ENCODE measurements around the gene PGPEP1. TPM values are rescaled to one million over a fixed set of nuclear protein-coding genes. Genes with fewer than 3 reads are reported as not detected.

The PGPEP1 gene
- total RNA-seq, 1 experiment from 2014 or later, result 27.9 TPM

DNA sequence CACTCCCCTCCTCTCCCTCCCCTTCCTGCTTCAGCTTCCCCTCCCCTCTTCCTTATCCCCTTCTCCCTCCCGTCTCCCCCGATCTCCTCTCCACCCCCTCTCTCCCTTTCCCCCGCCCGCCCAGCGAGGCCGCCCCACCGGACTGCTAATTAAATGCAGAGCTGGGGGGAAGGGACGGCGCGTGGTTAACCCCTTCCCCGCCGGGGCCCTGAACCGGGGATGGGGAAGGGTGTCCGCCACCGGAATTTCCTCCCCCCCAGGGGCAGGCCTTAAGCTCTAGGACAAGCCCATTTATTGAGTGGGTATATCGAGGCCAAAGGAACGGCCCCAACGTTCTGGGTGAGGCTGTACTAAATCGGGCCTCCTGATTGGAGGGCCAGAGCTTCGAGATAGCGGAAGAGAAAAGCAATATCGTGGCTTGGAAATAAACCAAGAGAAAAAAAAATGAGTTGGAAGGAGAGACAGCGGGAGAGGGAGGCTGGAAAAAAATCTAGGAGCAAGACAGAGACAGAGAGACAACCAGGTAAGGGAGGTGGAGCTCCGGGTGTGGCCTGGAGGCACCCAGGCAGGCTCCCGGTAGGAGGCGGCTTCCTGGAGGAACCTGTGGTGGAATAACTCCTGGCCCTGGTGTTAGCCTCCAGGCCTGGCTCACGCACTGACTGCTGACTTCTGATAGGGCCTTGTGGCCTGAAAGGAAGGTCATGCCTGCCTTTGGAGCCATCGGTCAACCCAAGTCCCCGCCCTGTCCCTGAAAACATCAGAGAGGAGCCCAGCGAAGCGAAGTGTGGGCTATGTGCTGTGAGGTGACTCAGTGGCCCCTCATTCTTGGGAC, 47.4 kb upstream of the PGPEP1 start:
- H3K9me3 Mint-ChIP-seq (ENCODE audit: low read depth, unreplicated experiment), result no peaks in the 10 kb centered on the region
- BruUV-seq (replicated peaks), result no TSS peak
- H3K4me3 Mint-ChIP-seq (ENCODE audit: low read depth, unreplicated experiment), result peak overlapping the region; percentile 72
- no peaks in the 10 kb centered on the region for H3K27me3 Mint-ChIP-seq (ENCODE audit: unreplicated experiment)
- H3K4me1 Mint-ChIP-seq (ENCODE audit: low read depth, unreplicated experiment), result peaks cover 18% of the 10 kb centered on the region
- peak; percentile 34 for DNase-seq
- H3K27ac Mint-ChIP-seq (ENCODE audit: unreplicated experiment), result peak overlapping the region; percentile 23
- H3K36me3 Mint-ChIP-seq (ENCODE audit: insufficient read depth, unreplicated experiment), result peaks cover 13% of the 10 kb centered on the region
- intact Hi-C loops (cut with micrococcal nuclease; ENCODE audit: unreplicated experiment), result no loop called here
- CTCF ChIA-PET, result interaction anchor here (0.5 to 1.8 kb wide), 4 partner anchors 12 to 94 kb away, joined by 3 to 6 read pairs (median 4); no protein-coding TSS in a partner anchor
- TF ChIP-seq, protein P1, sequence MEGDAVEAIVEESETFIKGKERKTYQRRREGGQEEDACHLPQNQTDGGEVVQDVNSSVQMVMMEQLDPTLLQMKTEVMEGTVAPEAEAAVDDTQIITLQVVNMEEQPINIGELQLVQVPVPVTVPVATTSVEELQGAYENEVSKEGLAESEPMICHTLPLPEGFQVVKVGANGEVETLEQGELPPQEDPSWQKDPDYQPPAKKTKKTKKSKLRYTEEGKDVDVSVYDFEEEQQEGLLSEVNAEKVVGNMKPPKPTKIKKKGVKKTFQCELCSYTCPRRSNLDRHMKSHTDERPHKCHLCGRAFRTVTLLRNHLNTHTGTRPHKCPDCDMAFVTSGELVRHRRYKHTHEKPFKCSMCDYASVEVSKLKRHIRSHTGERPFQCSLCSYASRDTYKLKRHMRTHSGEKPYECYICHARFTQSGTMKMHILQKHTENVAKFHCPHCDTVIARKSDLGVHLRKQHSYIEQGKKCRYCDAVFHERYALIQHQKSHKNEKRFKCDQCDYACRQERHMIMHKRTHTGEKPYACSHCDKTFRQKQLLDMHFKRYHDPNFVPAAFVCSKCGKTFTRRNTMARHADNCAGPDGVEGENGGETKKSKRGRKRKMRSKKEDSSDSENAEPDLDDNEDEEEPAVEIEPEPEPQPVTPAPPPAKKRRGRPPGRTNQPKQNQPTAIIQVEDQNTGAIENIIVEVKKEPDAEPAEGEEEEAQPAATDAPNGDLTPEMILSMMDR (IDR thresholded peaks at IDR 0.05; ENCODE audit: unreplicated experiment), result no peak

DNA sequence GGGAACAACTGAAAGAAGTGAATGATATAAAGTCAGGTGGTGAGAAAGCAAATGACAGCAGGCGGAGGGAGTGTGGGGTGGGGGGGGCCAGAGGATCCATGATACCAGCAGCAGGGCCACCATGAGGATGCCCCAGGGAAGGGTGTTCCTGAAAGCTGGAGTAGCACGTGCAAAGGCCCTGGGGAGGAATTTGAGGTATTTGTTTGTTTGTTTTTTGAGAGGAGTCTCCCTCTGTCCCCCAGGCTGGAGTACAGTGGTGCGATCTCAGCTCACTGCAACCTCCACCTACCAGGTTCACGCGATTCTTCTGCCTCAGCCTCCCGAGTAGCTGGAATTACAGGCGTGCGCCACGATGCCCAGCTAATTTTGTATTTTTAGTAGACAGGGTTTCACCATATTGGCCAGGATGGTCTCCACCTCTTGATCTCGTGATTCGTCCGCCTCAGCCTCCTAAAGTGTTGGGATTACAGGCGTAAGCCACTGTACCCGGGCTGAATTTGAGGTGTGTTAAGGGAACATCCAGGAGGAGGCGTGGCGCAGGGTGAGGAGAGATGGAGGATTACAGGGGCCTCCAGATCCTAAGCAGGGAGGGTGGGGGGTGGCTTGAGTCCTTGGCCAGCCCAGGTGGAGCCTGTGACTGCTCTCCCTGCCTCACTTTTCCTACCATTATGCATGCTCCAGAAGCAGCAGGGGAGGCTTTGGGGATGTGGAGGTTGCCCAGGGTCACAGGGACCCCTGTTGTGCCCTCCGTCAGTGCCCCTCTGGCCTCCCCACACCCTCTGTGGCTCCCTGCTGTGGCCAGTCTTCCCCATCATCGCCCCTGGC, 46.5 kb upstream of the PGPEP1 start:
- Mint-ChIP-seq H3K27me3 (ENCODE audit: unreplicated experiment) (no peaks in the 10 kb centered on the region), H3K27ac (ENCODE audit: unreplicated experiment) (no peak overlapping the region), H3K36me3 (ENCODE audit: insufficient read depth, unreplicated experiment) (peaks cover 13% of the 10 kb centered on the region), H3K4me3 (ENCODE audit: low read depth, unreplicated experiment) (no peak overlapping the region), H3K9me3 (ENCODE audit: low read depth, unreplicated experiment) (no peaks in the 10 kb centered on the region), H3K4me1 (ENCODE audit: low read depth, unreplicated experiment) (peaks cover 18% of the 10 kb centered on the region)
- DNase-seq, result no peak
- intact Hi-C loops (cut with micrococcal nuclease; ENCODE audit: unreplicated experiment), result no loop called here
- TF ChIP-seq, protein P1 (IDR thresholded peaks at IDR 0.05; ENCODE audit: unreplicated experiment), result no peak
- BruUV-seq (replicated peaks), result no TSS peak
- CTCF ChIA-PET, result interaction anchor here (1.8 kb wide), 1 partner anchor 14 kb away, joined by 6 read pairs; no protein-coding TSS in a partner anchor

DNA sequence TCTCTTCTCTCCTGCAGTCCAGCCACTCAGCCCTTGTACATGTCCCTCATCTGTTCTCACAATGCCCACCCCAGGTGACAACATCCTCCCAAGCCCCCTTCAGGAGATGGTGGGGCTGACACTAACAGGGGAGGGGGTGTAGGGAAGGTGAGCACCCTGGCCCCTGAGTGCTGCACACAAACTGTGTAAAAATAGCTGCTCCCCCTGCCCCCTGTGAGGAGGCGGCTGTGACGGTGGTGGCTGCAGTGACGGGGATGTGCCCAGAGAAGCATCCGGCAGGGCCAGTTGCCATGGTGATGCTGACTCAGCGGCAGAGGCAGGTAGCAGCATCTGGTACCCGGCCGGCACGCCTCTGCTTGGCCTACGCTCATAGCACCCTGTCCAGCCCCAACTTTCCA, 45.9 kb upstream of the PGPEP1 start:
- intact Hi-C loops (cut with micrococcal nuclease; ENCODE audit: unreplicated experiment), result no loop called here
- TF ChIP-seq, protein P1 (IDR thresholded peaks at IDR 0.05; ENCODE audit: unreplicated experiment), result no peak
- H3K4me3 Mint-ChIP-seq (ENCODE audit: low read depth, unreplicated experiment), result no peak overlapping the region
- H3K27me3 Mint-ChIP-seq (ENCODE audit: unreplicated experiment), result no peaks in the 10 kb centered on the region
- H3K9me3 Mint-ChIP-seq (ENCODE audit: low read depth, unreplicated experiment), result no peaks in the 10 kb centered on the region
- no peak overlapping the region for H3K27ac Mint-ChIP-seq (ENCODE audit: unreplicated experiment)
- H3K36me3 Mint-ChIP-seq (ENCODE audit: insufficient read depth, unreplicated experiment), result peaks cover 13% of the 10 kb centered on the region
- H3K4me1 Mint-ChIP-seq (ENCODE audit: low read depth, unreplicated experiment), result peaks cover 18% of the 10 kb centered on the region
- no peak for DNase-seq
- no TSS peak for BruUV-seq (replicated peaks)
- CTCF ChIA-PET, result no interaction called here

DNA sequence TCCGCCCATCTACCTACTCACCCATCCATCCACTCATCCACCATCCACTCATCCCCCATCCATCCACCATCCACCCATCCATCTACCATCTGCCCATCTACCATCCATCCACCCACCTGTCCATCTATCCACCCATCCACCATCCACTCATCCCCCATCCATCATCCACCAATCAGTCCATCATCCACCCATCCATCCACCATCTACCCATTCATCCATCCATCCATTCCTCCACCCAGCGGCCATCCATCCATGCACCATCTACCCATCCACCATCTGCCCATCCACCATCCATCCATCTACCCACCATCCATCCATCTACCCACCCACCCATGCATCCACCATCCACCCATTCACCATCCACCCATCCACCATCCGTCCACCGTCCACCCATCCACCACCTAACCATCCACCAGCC, 45.4 kb upstream of the PGPEP1 start:
- TF ChIP-seq, protein P1 (IDR thresholded peaks at IDR 0.05; ENCODE audit: unreplicated experiment), result no peak

More for the DNA sequence above, 45.4 kb upstream of the PGPEP1 start:
- Mint-ChIP-seq H3K4me1 (ENCODE audit: low read depth, unreplicated experiment) (peaks cover 18% of the 10 kb centered on the region), H3K36me3 (ENCODE audit: insufficient read depth, unreplicated experiment) (peaks cover 13% of the 10 kb centered on the region), H3K9me3 (ENCODE audit: low read depth, unreplicated experiment) (no peaks in the 10 kb centered on the region), H3K27ac (ENCODE audit: unreplicated experiment) (no peak overlapping the region), H3K4me3 (ENCODE audit: low read depth, unreplicated experiment) (no peak overlapping the region), H3K27me3 (ENCODE audit: unreplicated experiment) (no peaks in the 10 kb centered on the region)
- no TSS peak for BruUV-seq (replicated peaks)
- no peak for DNase-seq
- CTCF ChIA-PET, result no interaction called here
- intact Hi-C loops (cut with micrococcal nuclease; ENCODE audit: unreplicated experiment), result no loop called here
